ENCODE data around the gene IRX1.

IRX1 gene

DNA sequence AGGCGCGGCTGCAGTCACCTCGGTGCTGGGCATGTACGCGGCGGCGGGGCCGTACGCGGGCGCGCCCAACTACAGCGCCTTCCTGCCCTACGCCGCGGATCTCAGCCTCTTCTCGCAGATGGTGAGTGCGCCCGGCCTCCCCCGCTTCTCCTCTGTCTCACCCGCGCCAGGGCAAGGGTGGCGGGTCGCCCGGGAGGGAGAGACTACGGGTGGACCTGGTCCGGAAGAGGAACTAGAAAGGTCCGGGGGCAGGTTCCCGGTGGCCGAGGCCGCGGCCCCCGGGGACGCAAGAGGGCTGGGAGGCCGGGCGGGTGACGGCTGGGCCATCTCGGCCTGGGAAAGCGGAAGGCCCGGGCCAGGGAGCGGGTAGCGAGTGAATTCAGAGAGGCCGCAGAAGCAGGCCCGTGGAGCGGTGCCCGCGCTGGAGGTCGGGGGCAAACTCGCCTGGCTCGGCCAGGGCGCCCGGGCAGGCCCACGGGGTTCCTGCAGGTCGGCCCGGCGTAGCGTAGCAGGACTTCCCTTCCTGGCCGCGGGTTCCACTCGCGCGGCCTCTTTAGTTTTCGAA, 711 bp downstream of the IRX1 start:
- Histone ChIP-seq H3K9me3 (ENCODE audit: severe bottlenecking) (peaks cover 81% of the 10 kb centered on the region), H3K27ac (no peak overlapping the region), H3K27me3 (ENCODE audit: insufficient read depth, low read depth, severe bottlenecking) (peaks cover 94% of the 10 kb centered on the region), H3K36me3 (no peaks in the 10 kb centered on the region), H3K4me3 (ENCODE audit: low read depth, low read length) (no peak overlapping the region)
- TF ChIP-seq, protein P1, sequence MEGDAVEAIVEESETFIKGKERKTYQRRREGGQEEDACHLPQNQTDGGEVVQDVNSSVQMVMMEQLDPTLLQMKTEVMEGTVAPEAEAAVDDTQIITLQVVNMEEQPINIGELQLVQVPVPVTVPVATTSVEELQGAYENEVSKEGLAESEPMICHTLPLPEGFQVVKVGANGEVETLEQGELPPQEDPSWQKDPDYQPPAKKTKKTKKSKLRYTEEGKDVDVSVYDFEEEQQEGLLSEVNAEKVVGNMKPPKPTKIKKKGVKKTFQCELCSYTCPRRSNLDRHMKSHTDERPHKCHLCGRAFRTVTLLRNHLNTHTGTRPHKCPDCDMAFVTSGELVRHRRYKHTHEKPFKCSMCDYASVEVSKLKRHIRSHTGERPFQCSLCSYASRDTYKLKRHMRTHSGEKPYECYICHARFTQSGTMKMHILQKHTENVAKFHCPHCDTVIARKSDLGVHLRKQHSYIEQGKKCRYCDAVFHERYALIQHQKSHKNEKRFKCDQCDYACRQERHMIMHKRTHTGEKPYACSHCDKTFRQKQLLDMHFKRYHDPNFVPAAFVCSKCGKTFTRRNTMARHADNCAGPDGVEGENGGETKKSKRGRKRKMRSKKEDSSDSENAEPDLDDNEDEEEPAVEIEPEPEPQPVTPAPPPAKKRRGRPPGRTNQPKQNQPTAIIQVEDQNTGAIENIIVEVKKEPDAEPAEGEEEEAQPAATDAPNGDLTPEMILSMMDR (IDR thresholded peaks at IDR 0.05; ENCODE audit: low read depth, low read length), result no peak
- DNase-seq, result no peak

DNA sequence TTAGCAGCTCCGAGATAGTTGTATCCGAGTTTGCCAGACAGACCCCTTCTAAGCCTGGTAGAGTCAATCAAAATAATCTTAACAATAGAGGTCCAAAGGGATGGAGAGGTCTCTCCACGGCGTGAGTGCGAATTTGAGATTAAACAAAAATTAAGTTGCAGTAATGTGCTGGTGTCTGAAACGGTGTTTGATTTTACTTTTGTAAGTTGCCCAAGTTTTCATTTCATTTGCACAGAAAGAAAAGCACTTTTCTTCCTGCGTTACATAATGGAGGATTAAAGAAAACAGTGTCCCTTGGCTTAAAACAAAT, 1.2 kb downstream of the IRX1 start:
- no peak overlapping the region for H3K4me3 ChIP-seq (ENCODE audit: low read depth, low read length)
- no peaks in the 10 kb centered on the region for H3K36me3 ChIP-seq
- no peak overlapping the region for H3K27ac ChIP-seq
- no peak for DNase-seq
- peaks cover 78% of the 10 kb centered on the region for H3K9me3 ChIP-seq (ENCODE audit: severe bottlenecking)
- peaks cover 94% of the 10 kb centered on the region for H3K27me3 ChIP-seq (ENCODE audit: insufficient read depth, low read depth, severe bottlenecking)
- TF ChIP-seq, protein P1 (IDR thresholded peaks at IDR 0.05; ENCODE audit: low read depth, low read length), result no peak

DNA sequence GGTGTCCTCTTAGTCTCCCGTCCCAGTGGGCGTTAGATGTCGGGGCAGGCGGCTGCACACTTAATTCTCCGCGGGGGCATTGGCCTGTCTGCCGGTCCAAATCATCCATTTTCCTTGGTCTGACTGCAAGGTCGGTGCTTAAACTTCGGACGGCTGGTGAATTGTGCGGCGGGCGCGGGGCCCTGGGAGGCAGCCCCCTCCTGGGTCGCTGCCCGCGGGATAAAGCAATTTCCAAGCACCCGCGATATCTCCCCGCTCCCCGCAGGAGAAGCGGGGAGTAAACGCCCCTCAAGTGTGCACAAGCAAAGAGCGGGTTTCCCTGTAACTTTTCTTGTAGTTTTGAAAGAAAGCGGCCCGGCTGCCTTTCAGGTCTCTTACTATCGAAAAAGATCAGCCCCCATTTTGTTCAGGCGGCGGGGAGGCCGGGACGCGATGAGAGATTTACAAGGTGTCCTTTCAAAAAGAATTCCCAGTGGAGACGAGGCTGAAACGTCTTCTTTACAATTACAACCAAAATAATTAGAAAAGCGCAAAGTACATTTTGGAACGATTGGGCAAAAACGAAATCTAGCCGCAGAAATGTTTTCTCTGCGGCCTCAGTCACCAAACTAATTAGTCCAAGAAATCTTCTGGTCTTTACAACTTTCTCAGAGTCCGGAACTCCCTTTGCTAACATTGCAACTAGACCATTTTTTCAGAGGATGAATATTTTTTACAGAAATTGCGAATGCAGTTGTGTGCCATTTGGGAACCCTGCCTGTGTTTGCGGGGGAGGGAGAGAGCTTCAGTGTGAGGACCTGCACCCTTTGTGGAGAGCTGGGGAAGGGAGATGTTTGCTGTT, 1.8 kb downstream of the IRX1 start:
- Histone ChIP-seq H3K27ac (no peak overlapping the region), H3K36me3 (no peaks in the 10 kb centered on the region), H3K4me3 (ENCODE audit: low read depth, low read length) (no peak overlapping the region), H3K27me3 (ENCODE audit: insufficient read depth, low read depth, severe bottlenecking) (peaks cover 94% of the 10 kb centered on the region), H3K9me3 (ENCODE audit: severe bottlenecking) (peaks cover 80% of the 10 kb centered on the region)
- DNase-seq, result no peak
- TF ChIP-seq, protein P1 (IDR thresholded peaks at IDR 0.05; ENCODE audit: low read depth, low read length), result no peak

DNA sequence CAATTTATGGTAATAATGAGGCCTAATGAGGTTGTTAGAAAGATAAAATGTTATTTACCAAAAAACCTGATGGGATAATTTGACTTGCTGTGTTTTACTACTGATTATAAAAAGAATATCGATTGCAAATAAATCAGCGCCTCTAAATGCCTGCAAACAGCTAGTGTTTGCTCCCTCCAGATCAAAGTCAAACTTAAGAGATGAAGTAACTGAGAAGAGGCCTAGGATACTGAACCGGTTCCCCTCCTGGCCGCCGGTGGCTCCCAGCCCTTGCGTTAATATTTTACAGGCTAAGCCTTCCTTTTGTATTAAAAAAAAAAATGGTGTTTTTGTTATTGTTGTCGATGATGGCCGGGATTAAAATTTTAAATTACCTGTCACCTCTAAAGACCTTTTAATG, 2.6 kb downstream of the IRX1 start:
- Histone ChIP-seq H3K4me3 (ENCODE audit: low read depth, low read length) (no peak overlapping the region), H3K27ac (no peak overlapping the region), H3K9me3 (ENCODE audit: severe bottlenecking) (peaks cover 83% of the 10 kb centered on the region), H3K27me3 (ENCODE audit: insufficient read depth, low read depth, severe bottlenecking) (peaks cover 94% of the 10 kb centered on the region), H3K36me3 (no peaks in the 10 kb centered on the region)
- TF ChIP-seq, protein P1 (IDR thresholded peaks at IDR 0.05; ENCODE audit: low read depth, low read length), result no peak
- DNase-seq, result no peak

DNA sequence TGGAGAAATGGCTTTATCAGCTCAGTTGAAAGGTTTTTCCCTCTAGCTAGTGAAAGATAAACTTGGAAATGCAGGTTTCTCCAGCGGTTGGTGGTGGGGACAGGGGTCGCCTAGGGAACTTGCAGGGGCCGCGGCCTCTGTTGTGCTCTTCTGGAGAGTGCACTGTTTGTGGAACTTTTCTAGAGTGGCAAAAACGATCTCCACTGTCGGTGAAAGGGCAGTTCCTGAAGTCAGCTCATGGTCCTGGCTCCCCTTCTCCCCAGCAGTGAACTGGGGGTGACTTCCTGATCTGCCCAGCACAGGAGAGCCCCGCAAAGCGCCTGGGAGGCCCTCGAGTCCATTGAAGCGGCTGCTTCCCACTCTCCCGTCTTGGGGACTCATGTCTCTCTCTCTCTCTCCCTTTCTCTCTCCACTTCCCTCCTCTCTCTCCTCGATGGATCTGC, 3.2 kb downstream of the IRX1 start:
- TF ChIP-seq, protein P1 (IDR thresholded peaks at IDR 0.05; ENCODE audit: low read depth, low read length), result no peak
- Histone ChIP-seq H3K36me3 (no peaks in the 10 kb centered on the region), H3K9me3 (ENCODE audit: severe bottlenecking) (peaks cover 78% of the 10 kb centered on the region), H3K27me3 (ENCODE audit: insufficient read depth, low read depth, severe bottlenecking) (peaks cover 94% of the 10 kb centered on the region), H3K4me3 (ENCODE audit: low read depth, low read length) (no peak overlapping the region), H3K27ac (no peak overlapping the region)
- DNase-seq, result no peak

All from WERI-Rb-1 (cell line).